Activated CD8-positive, alpha-beta memory T cell treated with anti-CD3 and anti-CD28 coated beads for 24 hours (primary cell): ENCODE data around the gene GGT6.

ENCODE experiments used
- DNase-seq: peaks from one replicate; pipeline ENCODE4 v3.0.0-alpha.2; 2020

GGT6 gene

DNA sequence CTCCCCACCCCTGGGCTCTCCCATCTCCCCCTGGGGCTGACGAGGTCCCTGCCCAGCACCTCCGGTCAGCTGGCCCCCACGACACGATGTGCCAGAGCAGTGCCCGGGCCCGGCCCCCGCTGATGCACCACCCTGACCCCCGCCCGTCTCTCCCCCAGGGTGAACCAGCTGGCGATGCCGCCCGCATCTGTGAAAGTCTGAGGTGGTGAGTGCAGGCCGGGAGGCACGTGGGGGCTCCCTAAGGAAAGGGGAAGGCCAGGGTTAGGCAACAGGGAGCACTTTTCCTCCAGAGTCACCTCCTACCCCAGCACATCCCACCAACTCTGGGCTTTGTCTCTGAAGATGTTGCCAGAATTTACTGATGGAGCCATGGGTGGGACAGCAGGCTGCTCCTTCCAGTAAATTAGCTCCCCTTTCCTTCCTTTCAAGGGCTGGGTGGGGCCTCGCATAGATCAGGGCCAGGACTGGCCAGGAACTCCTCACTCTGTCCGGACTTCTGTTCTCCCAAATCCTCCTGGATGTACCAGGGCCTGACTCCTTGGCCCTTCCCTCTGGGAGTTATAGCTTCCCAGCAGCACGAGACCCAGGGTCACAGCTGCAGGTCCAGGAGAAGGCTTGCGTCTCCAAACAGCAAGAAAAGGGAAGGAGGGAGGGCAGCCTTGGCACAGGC lies 23.5 kb downstream of the GGT6 start:
- no peak for DNase-seq

DNA sequence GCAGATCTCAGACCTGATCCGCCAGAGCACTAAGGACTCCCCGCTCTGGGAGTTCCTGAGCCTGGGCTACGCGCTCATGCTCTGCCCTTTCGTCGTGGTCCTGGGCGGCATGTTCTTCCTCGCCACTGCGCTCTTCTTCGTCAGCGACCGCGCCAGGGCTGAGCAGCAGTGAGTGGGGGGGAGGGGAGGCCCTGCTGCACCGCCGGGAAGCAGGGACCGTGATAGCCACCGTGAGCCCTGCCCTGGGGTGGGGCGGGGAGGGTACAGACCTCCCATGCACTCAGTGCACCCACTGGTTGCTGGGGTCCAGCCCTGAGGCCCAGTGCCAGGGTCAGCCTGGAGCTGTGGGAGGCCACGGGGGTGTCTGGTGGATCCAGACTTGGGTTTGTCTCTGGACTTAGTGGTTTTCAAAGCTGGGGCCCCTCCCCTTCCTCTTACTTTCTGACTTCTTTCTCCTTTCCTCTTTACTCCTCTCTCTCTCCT lies 24.1 kb downstream of the GGT6 start:
- DNase-seq, result peak; percentile 66

DNA sequence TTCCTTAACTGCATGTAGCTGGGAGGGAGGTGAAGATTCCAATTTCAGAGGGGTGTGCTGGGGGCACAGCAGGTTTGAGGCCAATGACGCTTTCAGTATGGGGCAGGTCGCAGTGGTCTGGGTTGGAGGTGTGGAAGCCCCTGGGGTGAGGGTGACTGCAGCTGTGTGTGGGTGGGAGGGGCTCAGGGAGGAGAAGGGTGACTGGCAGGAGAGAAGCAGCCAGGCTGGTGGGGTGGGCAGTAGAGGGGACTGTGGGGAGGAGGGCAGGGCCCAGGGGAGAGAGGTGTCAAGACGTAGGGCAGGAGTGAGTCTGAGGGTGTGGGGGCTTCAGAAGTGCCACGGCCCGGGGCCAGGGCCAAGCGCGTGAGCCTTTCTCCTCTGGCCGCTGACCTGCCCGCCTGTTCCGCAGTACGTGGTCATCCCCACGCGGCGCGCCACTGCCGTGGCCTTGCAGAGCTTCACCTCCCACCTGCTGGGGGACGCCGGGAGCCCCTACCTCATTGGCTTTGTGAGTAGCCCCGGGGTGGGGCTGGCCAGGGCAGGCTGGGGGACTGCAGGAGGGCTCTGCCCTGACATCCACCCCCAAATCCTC lies 24.6 kb downstream of the GGT6 start:
- DNase-seq, result no peak

DNA sequence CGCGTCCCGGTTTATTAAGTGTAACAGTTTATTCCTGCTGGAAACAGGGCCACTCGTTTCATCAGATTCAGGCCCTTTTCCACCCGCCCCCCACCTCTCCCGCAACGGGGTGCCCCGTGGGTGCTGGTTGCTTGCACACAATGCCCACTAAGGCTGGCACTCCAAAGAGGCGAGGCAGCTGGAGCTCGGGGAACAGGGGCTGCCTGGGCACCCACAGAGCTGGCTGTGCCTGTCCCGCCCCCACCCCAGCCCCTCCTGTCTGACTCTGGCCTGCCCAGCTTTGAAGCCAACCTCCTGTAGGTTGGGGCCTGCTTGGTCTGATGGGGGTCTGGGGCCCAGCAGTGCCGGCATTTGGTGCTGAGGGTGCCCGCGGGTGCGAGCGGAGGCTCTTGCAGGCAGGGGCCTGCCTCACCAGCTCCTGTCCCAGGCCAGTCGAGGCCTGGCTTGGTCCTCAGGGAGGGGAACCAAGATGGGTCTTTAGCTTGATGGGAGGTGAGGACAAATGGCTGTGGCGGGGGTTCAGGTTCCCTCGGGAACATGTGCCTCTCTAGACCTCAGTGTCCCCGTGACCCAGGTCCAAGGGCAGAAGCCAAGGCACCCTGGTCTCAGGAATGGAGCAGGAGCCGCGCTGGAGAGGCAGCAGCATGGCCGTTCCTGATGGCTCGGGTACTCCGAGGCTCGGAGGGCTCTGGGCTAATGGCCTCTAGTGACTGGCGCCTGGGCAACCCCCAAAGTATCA lies 25.3 kb downstream of the GGT6 start:
- DNase-seq, result no peak

DNA sequence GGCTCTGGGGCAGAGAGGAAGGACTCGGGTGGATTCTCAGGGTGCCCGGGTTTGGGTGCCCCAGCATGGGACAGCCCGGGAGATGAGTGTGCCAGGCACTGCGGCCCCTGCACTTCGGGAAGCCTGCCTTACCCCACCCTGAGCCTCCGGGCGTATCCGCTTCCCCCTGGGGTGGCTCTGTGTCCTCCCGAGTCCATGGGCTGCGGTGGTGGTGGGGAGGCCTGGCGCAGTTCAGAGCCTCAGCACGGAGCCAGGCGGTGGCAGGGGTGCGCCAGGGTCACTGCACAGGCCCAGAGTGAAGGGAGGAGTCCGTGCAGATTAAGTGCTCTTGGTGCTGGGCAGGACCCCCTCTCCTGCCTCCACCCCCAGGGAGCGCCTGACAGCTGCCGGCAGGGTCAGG lies 25.9 kb downstream of the GGT6 start:
- DNase-seq, result no peak

DNA sequence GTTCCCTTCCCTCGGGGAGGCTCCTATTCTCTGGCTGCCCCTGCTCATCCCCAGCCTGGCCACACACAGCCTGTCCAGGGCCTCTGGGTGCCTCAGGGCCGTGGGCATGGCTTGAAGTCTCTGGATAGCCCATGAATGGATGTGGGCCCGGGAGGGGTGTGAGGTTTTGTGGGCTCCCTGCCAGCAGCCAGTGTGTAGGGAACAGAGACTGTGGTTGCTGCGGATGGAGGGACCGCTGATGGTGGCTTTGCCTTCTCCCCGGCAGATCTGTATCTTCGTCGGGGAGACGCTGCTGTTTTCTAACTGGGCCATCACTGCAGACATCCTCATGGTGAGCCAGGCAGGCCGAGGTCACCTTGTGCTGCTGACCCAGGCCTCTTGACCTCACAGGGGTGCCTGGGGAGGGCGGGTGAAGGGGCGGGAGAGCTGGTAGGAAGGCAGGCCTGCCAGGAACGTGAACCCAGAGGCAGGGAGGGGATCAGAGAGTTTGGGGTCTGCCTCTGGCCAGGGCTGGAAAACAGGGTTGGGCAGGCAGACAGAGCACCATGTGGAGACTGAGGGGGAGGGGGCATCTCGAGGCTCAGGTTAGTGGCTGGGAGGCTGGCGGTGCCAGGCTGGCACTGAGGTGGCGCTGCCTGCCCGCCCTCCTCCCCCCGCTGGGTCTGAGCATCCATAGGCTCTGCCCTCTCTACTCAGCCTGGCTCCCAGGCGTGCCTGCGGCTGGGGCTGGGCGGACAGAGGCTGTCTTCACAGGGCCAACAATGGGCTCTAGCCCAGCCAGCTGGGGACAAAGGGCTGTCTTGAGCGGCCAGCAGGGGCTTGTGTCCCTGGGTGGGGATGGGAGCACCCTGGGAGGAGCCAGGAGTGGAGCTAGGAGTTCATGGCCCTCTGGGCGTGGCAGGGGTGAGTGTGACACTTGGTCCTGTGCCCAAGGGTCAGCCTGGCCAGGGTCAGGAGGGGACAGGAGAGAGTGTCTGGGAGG lies 26.6 kb downstream of the GGT6 start:
- DNase-seq, result no peak

GRCh38 chr17:4532860-4533522 lies 27.4 kb downstream of the GGT6 start:
- no peak for DNase-seq

- DNase-seq, result no peak
Measured at GRCh38 chr17:4531988-4532736, 28.2 kb downstream of the GGT6 start.

- no peak for DNase-seq
Measured at GRCh38 chr17:4530799-4531730, 29.3 kb downstream of the GGT6 start.

DNA sequence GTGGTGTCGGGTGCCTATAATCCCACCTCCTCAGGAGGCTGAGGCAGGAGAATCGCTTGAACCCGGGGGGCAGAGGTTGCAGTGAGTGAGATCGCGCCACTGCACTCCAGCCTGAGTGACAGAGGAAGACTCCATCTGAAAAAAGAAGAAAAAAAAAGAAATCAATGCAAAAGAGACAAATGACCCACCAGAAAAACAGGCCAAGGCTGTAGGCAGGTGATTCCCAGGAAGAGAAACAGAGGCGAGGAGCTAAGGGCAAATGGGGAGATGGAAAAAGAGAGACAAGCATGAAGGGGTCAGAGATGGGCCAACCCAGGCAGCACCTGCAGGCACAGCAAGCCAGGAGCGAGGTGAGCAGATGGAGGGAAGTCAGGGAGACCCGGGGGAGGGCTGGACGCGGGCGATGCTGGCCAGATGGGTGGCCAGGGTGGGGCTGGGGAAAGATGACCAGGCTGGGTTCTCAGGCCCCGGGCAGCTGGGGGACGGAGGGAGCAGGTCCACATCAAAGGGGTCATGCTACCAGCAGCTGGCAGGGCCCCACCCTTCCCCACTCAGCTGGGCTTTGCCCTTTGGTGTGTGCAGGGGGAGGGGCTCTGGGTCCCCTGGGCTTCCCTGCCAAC lies 30.7 kb downstream of the GGT6 start:
- no peak for DNase-seq

- no peak for DNase-seq
Measured at GRCh38 chr17:4527566-4528125, 32.7 kb downstream of the GGT6 start.

- DNase-seq, result no peak
Measured at GRCh38 chr17:4527134-4527533, 33.2 kb downstream of the GGT6 start.

DNA sequence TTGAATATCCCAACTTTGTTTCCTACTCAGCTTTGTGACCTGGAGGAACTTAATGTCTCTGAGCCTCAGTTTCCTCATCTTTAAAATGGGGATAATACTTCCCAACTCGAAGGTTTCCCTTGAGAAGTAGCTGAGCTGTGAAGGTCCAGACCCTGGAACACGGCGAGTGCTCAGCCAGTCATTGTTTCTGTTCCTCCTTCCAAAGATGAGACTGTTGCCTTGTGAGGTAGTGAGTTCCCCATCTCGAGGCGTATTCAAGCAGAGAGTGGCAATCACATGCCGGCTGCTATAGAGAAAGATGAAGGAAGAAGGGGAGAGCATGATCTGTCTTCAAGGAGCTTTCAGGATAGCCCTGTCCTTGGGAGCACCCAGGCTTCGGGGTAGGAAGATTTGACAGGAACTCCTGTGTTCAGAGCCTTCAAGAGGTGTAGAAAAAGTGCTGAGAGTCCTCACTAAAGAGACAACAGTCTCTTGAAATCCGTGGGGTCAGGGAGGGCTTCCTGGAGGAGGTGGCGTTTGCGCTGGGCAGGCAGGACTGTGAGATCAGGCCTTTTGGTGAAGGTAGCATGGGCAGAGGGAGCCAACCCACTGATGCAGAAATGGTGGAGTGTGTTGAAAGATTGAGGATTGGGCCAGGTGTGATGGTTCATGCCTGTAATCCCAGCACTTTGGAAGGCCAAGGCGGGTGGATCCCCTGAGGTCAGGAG lies 34.5 kb downstream of the GGT6 start:
- DNase-seq, result no peak

- no peak for DNase-seq
Measured at GRCh38 chr17:4523946-4524345, 36.4 kb downstream of the GGT6 start.

DNA sequence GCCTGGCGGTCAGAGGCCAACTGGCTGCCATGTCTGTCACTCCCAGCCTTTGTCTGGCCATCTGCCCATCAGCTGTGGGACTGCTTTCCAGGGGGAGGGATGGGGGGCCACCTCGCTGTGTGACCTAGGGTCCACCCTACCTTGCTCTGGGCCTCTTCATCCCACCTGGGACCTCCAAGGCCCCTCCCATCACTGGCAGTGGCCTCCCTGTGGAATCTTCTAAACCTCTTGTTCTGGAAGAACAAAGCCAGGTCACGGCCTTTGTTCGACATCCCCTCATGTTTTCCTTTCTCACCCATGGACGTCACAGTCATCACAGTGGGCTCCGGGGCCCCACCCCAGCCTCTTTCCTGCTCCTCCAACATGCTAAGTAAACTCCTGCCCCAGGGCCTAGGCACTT lies 37.7 kb downstream of the GGT6 start:
- DNase-seq, result no peak

- no peak for DNase-seq
Measured at GRCh38 chr17:4520894-4521600, 39.3 kb downstream of the GGT6 start.

DNA sequence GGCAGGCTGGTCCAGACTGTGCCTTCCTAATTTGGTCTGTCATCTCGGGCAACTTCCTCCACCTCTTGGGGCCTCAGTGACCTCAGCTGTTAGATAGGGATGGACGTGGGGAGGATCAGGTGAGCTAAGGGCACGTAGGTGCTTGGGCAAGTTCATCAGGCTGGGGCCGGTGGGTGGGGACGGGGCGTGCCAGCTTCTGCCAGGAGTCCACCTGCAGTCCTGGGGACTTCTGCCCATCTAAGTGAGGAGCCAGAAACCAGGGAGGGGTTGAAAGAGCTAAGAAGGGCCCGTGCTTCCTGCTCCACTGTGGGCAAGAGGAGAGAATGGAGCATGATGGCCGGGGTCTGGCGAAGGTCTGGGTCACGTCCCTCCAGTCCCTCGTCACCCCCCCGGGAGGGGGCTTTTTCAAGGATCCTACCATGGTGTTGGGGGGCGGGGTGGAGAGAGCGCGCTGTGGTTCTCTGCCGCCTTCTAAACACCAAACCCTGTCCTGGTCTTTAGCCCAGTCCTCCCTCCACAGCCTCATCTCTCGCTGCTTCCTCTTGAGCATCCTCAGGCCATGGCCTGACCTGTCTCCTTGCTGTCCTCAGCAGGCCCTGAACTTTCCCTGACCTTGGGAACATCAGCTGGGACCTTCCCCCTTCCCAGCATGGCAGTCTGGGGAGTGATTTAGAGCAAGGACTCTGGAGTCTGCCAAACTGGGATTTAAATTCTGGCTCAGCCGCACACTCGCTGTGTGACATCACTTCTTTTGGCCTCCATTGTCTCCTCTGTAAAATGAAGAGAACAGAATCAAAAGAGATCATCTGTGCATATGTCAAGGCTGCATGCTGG lies 40.1 kb downstream of the GGT6 start:
- no peak for DNase-seq
